Upper lobe of left lung (tissue), 6 donors: ENCODE measurements around the gene AK1. TPM values are rescaled to one million over a fixed set of nuclear protein-coding genes. Genes with fewer than 3 reads are reported as not detected.
"Not testable (repeated sequence)": the region's sequence is repeated elsewhere in the genome, so short reads cannot be mapped to it uniquely, and the experiment has no call there.

Experiments
- ATAC-seq, 2 donors: fragments of 200-7000 bp; cut with Tn5 transposase; one replicate each; pipeline ENCODE4 v1.9.1; 2022; ENCODE audit warnings: mild to moderate bottlenecking in 2 of 2, moderate library complexity in 2 of 2; ENCODE audit not compliant: low FRiP score in 2 of 2
- DNase-seq, 2 donors: peaks; one replicate each; pipeline ENCODE4 v3.0.0-alpha.2; 2019 to 2020
- H3K27ac ChIP-seq, 4 donors: fragments of 200-600 bp; sonication (generic); one replicate each; pipeline ENCODE4 v1.5.1; 2016 to 2019
- H3K27me3 ChIP-seq, 4 donors: fragments of 200-600 bp; sonication (generic); one replicate each; pipeline ENCODE4 v1.5.1; 2017 to 2019
- H3K36me3 ChIP-seq, 4 donors: fragments of 200-600 bp; sonication (generic); one replicate each; pipeline ENCODE4 v1.5.1; 2016 to 2019
- H3K4me1 ChIP-seq, 4 donors: fragments of 200-600 bp; sonication (generic); one replicate each; pipeline ENCODE4 v1.5.1; 2018 to 2019
- H3K4me3 ChIP-seq, 4 donors: fragments of 200-600 bp; sonication (generic); one replicate each; pipeline ENCODE4 v1.5.1; 2017 to 2019; ENCODE audit warnings: mild to moderate bottlenecking in 2 of 4, moderate library complexity in 1 of 4
- H3K9me3 ChIP-seq, 4 donors: fragments of 200-600 bp; sonication (generic); one replicate each; pipeline ENCODE4 v1.5.1; 2018 to 2019
- CTCF ChIP-seq, 6 experiments: fragments of 450-650 bp in 4 of 6; fragments of 200-600 bp in 2 of 6; sonication (generic) in 2 of 6; IDR thresholded peaks; one replicate each; pipeline ENCODE4 v1.5.1; 2016 to 2019; ENCODE audit warnings: antibody characterized with exemption in 6 of 6
- EP300 ChIP-seq, 4 donors: sonication (generic); formaldehyde crosslinking; IDR thresholded peaks; one replicate each; pipeline ENCODE4 v1.5.1; 2017; ENCODE audit warnings: antibody characterized with exemption in 4 of 4, control low read depth in 2 of 4
- POLR2A ChIP-seq, 4 donors: fragments of 450-650 bp; IDR thresholded peaks; one replicate each; pipeline ENCODE4 v1.5.1; 2016 to 2017; ENCODE audit warnings: antibody characterized with exemption in 4 of 4, mild to moderate bottlenecking in 2 of 4
- POLR2AphosphoS5 ChIP-seq, 2 donors: sonication (generic); formaldehyde crosslinking; IDR thresholded peaks; one replicate each; pipeline ENCODE4 v1.5.1; 2017; ENCODE audit warnings: antibody characterized with exemption in 2 of 2
- WGBS, 2 donors: methylation state at CpG; one replicate each; pipeline ENCODE4 v1.1.5; 2017 to 2018; 5-methylcytosine and 5-hydroxymethylcytosine counted together
- total RNA-seq, 6 donors: library from RNA; depleted of rRNA in 4 of 6; stranded (reverse); fragments of >200 nt in 4 of 6; gene quantifications; one replicate each; pipeline versions ENCODE4 v1.1.0 to v1.2.1, GENCODE V29; 2016 to 2021
- donor health status: DM: no; HTN: no; CAD: no; lungs with moderate emphysema.
- donor health status: DM: no; HTN: yes; CAD: no; lungs with severe emphysema.

AK1 gene
- total RNA-seq, 6 donors from 2014 or later, result 106 to 239 (median 161) TPM

GRCh38 chr9:127883959-127884358, 6.5 kb upstream of the AK1 start:
- no peaks in the 10 kb centered on the region for H3K9me3 ChIP-seq
- DNase-seq, result no peak
- peak overlapping the region in 3 of 4 donors; percentile 6 to 71 (median 68) for H3K27ac ChIP-seq
- 87 to 91% methylated on average over 7 of the region's 7 CpGs for WGBS, 2 donors
- H3K4me3 ChIP-seq, result no peak overlapping the region
- no peaks in the 10 kb centered on the region for H3K27me3 ChIP-seq
- TF ChIP-seq EP300 (IDR thresholded peaks at IDR 0.05) (no peak), POLR2AphosphoS5 (IDR thresholded peaks at IDR 0.05) (no peak), CTCF (IDR thresholded peaks at IDR 0.05) (no peak), POLR2A (IDR thresholded peaks at IDR 0.05) (no peak)
- no peak for ATAC-seq
- H3K36me3 ChIP-seq, result peaks cover 6 to 41% (median 29%) of the 10 kb centered on the region in 4 donors
- peaks cover 5 to 21% (median 16%) of the 10 kb centered on the region in 4 donors for H3K4me1 ChIP-seq

GRCh38 chr9:127881715-127882114, 4.2 kb upstream of the AK1 start:
- ATAC-seq, H3K27ac ChIP-seq, DNase-seq, H3K4me3 ChIP-seq, H3K9me3 ChIP-seq, H3K27me3 ChIP-seq: not testable (repeated sequence)
- WGBS, 2 donors, result 91 to 93% methylated on average over 3 of the region's 3 CpGs
- Histone ChIP-seq H3K4me1 (peaks cover 19 to 36% (median 31%) of the 10 kb centered on the region in 4 donors), H3K36me3 (peaks cover 3 to 19% (median 13%) of the 10 kb centered on the region in 4 donors)

GRCh38 chr9:127880143-127880542, 2.7 kb upstream of the AK1 start:
- TF ChIP-seq POLR2AphosphoS5 (IDR thresholded peaks at IDR 0.05), result no peak
- no peak for TF ChIP-seq CTCF (IDR thresholded peaks at IDR 0.05)
- no peak for TF ChIP-seq EP300 (IDR thresholded peaks at IDR 0.05)
- no peak for TF ChIP-seq POLR2A (IDR thresholded peaks at IDR 0.05)
- Histone ChIP-seq H3K9me3 (no peaks in the 10 kb centered on the region), H3K4me3 (no peak overlapping the region), H3K27ac (no peak overlapping the region), H3K4me1 (peaks cover 33 to 48% (median 46%) of the 10 kb centered on the region in 4 donors), H3K27me3 (no peaks in the 10 kb centered on the region), H3K36me3 (peaks cover 0 to 5% (median 4%) of the 10 kb centered on the region in 4 donors)
- ATAC-seq (no peak), DNase-seq (no peak)
- WGBS, 2 donors, result 71 to 72% methylated on average over 8 of the region's 8 CpGs

GRCh38 chr9:127878652-127879390, 1.3 kb upstream of the AK1 start:
- no peak for ATAC-seq
- H3K4me1 ChIP-seq, result peaks cover 40 to 52% (median 49%) of the 10 kb centered on the region in 4 donors
- no peak for TF ChIP-seq CTCF (IDR thresholded peaks at IDR 0.05)
- no peak for TF ChIP-seq POLR2AphosphoS5 (IDR thresholded peaks at IDR 0.05)
- no peak for TF ChIP-seq EP300 (IDR thresholded peaks at IDR 0.05)
- no peak for TF ChIP-seq POLR2A (IDR thresholded peaks at IDR 0.05)

GRCh38 chr9:127878001-127878651, 651 bp upstream of the AK1 start:
- Histone ChIP-seq H3K4me3 (peak overlapping the region; percentile 38 to 71 (median 62)), H3K4me1 (peaks cover 45 to 58% (median 55%) of the 10 kb centered on the region in 4 donors), H3K27me3 (no peaks in the 10 kb centered on the region), H3K9me3 (no peaks in the 10 kb centered on the region), H3K27ac (peak overlapping the region; percentile 73 to 88 (median 82)), H3K36me3 (peaks cover 0 to 3% (median under 1%) of the 10 kb centered on the region in 4 donors)
- DNase-seq (peak in 1 of 2 donors; percentile 54), ATAC-seq (no peak)
- no peak for TF ChIP-seq POLR2A (IDR thresholded peaks at IDR 0.05)
- TF ChIP-seq EP300 (IDR thresholded peaks at IDR 0.05), result no peak
- no peak for TF ChIP-seq CTCF (IDR thresholded peaks at IDR 0.05)
- no peak for TF ChIP-seq POLR2AphosphoS5 (IDR thresholded peaks at IDR 0.05)
- 36 to 39% methylated on average over 3 to 18 of the region's 18 CpGs for WGBS, 2 donors

More at GRCh38 chr9:127878652-127879390, 1.3 kb upstream of the AK1 start:
- Histone ChIP-seq H3K4me3 (no peak overlapping the region), H3K9me3 (no peaks in the 10 kb centered on the region), H3K27ac (peak overlapping the region in 3 of 4 donors; percentile 80 to 88 (median 85)), H3K36me3 (no peaks in the 10 kb centered on the region), H3K27me3 (no peaks in the 10 kb centered on the region)
- WGBS, 2 donors, result 55 to 70% methylated on average over 7 to 8 of the region's 8 CpGs
- peak in 1 of 2 donors; percentile 38 for DNase-seq
